K562 (cell line): Measurements from ENCODE around the gene RAB6A. TPM values are rescaled to one million over a fixed set of nuclear protein-coding genes. Genes with fewer than 3 reads are reported as not detected.

Experiments
- ATAC-seq: fragments of 200-7000 bp; cut with Tn5 transposase; 3 replicates; pipeline ENCODE4 v1.9.1; 2020; ENCODE audit warnings: moderate library complexity
- BruUV-seq: library from RNA; stranded (reverse); fragments of 400-500 nt; replicated peaks from 2 replicates; lab custom pipeline; 2021; lab: Mats Ljungman, UMichigan
- CTCF ChIA-PET: fragments of 300-600 bp; formaldehyde crosslinking; extraction: SDS; loops from one replicate; lab custom pipeline; 2021; ENCODE audit warnings: low intra/inter-chr PET ratio; lab: Yijun Ruan, JAX
- POLR2A ChIA-PET: fragments of 300-600, 350-650 bp; sonication (Branson Sonifier 250); formaldehyde crosslinking; extraction: SDS; loops from one replicate; lab custom pipeline; 2021; ENCODE audit warnings: antibody characterized with exemption, inconsistent platforms; lab: Yijun Ruan, JAX
- DNase-seq, 4 experiments: peaks; one replicate each; pipeline versions ENCODE4 v3.0.0 to v3.0.0-alpha.2; 2011 to 2018; ENCODE audit warnings: low spot score in 3 of 4, mixed read lengths in 3 of 4; ENCODE audit errors: extremely low read depth in 1 of 4
- FAIRE-seq: peaks from 2 replicates; lab custom pipeline; 2011; peaks lifted over from hg19 to GRCh38; lab: Jason Lieb, UNC
- H2AFZ ChIP-seq: 2 replicates; pipeline ENCODE4 v1.6.0; 2011; ENCODE audit warnings: low read depth, low read length, control low read depth, inconsistent platforms
- H3K27ac ChIP-seq: fragments of 200-600 bp; 3 replicates; pipeline ENCODE4 v1.8.0; 2011; ENCODE audit warnings: low read depth, mild to moderate bottlenecking, control low read depth, inconsistent platforms, low read length, moderate library complexity, mixed read lengths; ENCODE audit errors: extremely low read depth
- H3K27me3 ChIP-seq, 2 experiments: fragments of 300-600 bp in 1 of 2; 2 replicates in 1 of 2; 3 replicates in 1 of 2; pipeline versions ENCODE4 v1.6.0 to v1.8.0; 2011; ENCODE audit warnings: inconsistent platforms in 2 of 2, low read length in 2 of 2, mild to moderate bottlenecking in 1 of 2, mixed read lengths in 1 of 2, moderate library complexity in 1 of 2; ENCODE audit not compliant: control insufficient read depth in 2 of 2, insufficient read depth in 2 of 2
- H3K36me3 ChIP-seq: fragments of 300-600 bp; 3 replicates; pipeline ENCODE4 v1.8.0; 2011; ENCODE audit warnings: mild to moderate bottlenecking, low read length, inconsistent platforms; ENCODE audit not compliant: control insufficient read depth, insufficient read depth
- H3K4me1 ChIP-seq, 2 experiments: fragments of 200-600 bp in 1 of 2; replicated peaks in 1 of 2; 2 replicates in 1 of 2; 3 replicates in 1 of 2; pipeline versions ENCODE4 v1.5.1 to v1.8.0; 2011; ENCODE audit warnings: inconsistent platforms in 2 of 2, low read length in 2 of 2, mild to moderate bottlenecking in 1 of 2, mixed read lengths in 1 of 2, moderate library complexity in 1 of 2; ENCODE audit not compliant: control insufficient read depth in 2 of 2, insufficient read depth in 2 of 2
- H3K4me2 ChIP-seq: 2 replicates; pipeline ENCODE4 v1.6.1; 2011; ENCODE audit warnings: low read length, control low read depth, inconsistent platforms, mixed read lengths; ENCODE audit not compliant: insufficient read depth
- H3K4me3 ChIP-seq: fragments of 200-600 bp; sonication (generic), shearing (Covaris generic); 2 replicates; pipeline ENCODE4 v1.5.1; 2016; ENCODE audit warnings: control low read depth, inconsistent platforms
- H3K79me2 ChIP-seq: fragments of 200-600 bp; 3 replicates; pipeline ENCODE4 v1.8.0; 2011; ENCODE audit warnings: low read length, inconsistent platforms; ENCODE audit not compliant: control insufficient read depth, insufficient read depth
- H3K9ac ChIP-seq, 2 experiments: 2 replicates each; pipeline versions ENCODE4 v1.6.0 to v1.6.1; 2011; ENCODE audit warnings: low read depth in 2 of 2, low read length in 2 of 2, control low read depth in 1 of 2, inconsistent platforms in 1 of 2, mild to moderate bottlenecking in 1 of 2, mixed read lengths in 1 of 2; ENCODE audit not compliant: insufficient read depth in 1 of 2
- H3K9me1 ChIP-seq: one replicate; pipeline ENCODE4 v1.6.0; 2011; ENCODE audit warnings: inconsistent platforms, mild to moderate bottlenecking, low read length, moderate library complexity; ENCODE audit not compliant: control insufficient read depth, insufficient read depth
- H3K9me3 ChIP-seq: replicated peaks from 2 replicates; pipeline ENCODE4 v1.5.1; 2011; ENCODE audit warnings: low read depth, low read length, inconsistent platforms; ENCODE audit not compliant: control insufficient read depth, insufficient read depth
- H4K20me1 ChIP-seq: replicated peaks from 2 replicates; pipeline ENCODE4 v1.6.1; 2011; ENCODE audit warnings: low read length, inconsistent platforms, mixed read lengths; ENCODE audit not compliant: control insufficient read depth, insufficient read depth
- PRDM10 ChIP-seq: fragments of 450-650 bp; IDR thresholded peaks from 2 replicates; pipeline ENCODE4 v1.6.1; 2018; ENCODE audit not compliant: partially characterized antibody
- RUNX1 ChIP-seq: sonication (generic); IDR thresholded peaks from 2 replicates; pipeline ENCODE4 v1.6.1; 2016; ENCODE audit warnings: antibody characterized with exemption, low read depth
- ZBTB2 ChIP-seq: fragments of 450-650 bp; IDR thresholded peaks from 2 replicates; pipeline ENCODE4 v1.6.1; 2016; ENCODE audit warnings: antibody characterized with exemption
- ZNF274 ChIP-seq: IDR thresholded peaks from 2 replicates; pipeline ENCODE4 v1.6.1; 2011; ENCODE audit warnings: low read depth, mild to moderate bottlenecking, low read length, moderate library complexity, borderline replicate concordance
- in situ Hi-C: fragments of 300-500 bp; cut with MboI; formaldehyde crosslinking; loops from 4 replicates; pipeline ENCODE4 v1.15.0; 2018; ENCODE audit warnings: inconsistent platforms, mixed read lengths
- intact Hi-C: fragments of 100-400 bp; cut with micrococcal nuclease; formaldehyde crosslinking; loops from 2 replicates; pipeline ENCODE4 v1.14.2; 2022
- polyA plus RNA-seq, 8 experiments: library from polyadenylated mRNA; depleted of rRNA in 4 of 8; stranded (reverse) in 5 of 8; unstranded in 3 of 8; fragments of >200 nt; fragmentation: Nextera tagmentation in 2 of 8; fragmentation: Illumina TruSeq in 1 of 8; extraction: Ambion mirVana in 2 of 8; extraction: Trizol in 1 of 8; gene quantifications; 2 replicates each; pipeline versions ENCODE4 v1.2.1 to v1.2.3, GENCODE V29; 2011 to 2014; ENCODE audit warnings: inconsistent platforms in 1 of 8, missing spikeins in 1 of 8
- total RNA-seq, 7 experiments: library from RNA; depleted of rRNA in 6 of 7; stranded (reverse); fragments of >200 nt in 6 of 7; fragmentation: Illumina TruSeq in 2 of 7; extraction: Trizol in 2 of 7; gene quantifications; 2 replicates each; pipeline versions ENCODE4 v1.2.1 to v1.2.3, GENCODE V29; 2011 to 2021; ENCODE audit warnings: low replicate concordance in 1 of 7
- TF ChIP-seq, protein P1 (sequence below): fragments of 450-650 bp; formaldehyde crosslinking; IDR thresholded peaks from 2 replicates; pipeline ENCODE4 v1.4.0; 2022; ENCODE audit warnings: missing genetic modification characterization

Gene RAB6A
- total and polyA plus RNA-seq, 9 of the 15 experiments (the other 6 are each of a cell fraction or from before 2014, with no cell fraction given), result 14.0 to 95.3 (median 45.4) TPM

- no peaks in the 10 kb centered on the region; a peak in 2 of 5 replicates for H3K4me1 ChIP-seq
- no peaks in the 10 kb centered on the region for H4K20me1 ChIP-seq
- no peak overlapping the region for H3K4me2 ChIP-seq
- ChIA-PET CTCF (no interaction called here), POLR2A (no interaction called here)
- BruUV-seq, result no TSS peak
- intact Hi-C loops, result no loop called here
- H3K4me3 ChIP-seq, result no peak overlapping the region
- H3K9me3 ChIP-seq, result no peaks in the 10 kb centered on the region
- no peaks in the 10 kb centered on the region for H3K27me3 ChIP-seq
- peaks cover 55% of the 10 kb centered on the region for H3K79me2 ChIP-seq
- H2AFZ ChIP-seq, result no peak overlapping the region
- DNase-seq (no peak), ATAC-seq (no peak), FAIRE-seq (no peak)
- H3K36me3 ChIP-seq, result peaks cover 7% of the 10 kb centered on the region; the same call in 1 of the 3 replicates
- H3K9ac ChIP-seq, result no peak overlapping the region
- no peaks in the 10 kb centered on the region for H3K9me1 ChIP-seq
- H3K27ac ChIP-seq, result no peak overlapping the region
- in situ Hi-C loops, result no loop called here
- TF ChIP-seq, protein P1, sequence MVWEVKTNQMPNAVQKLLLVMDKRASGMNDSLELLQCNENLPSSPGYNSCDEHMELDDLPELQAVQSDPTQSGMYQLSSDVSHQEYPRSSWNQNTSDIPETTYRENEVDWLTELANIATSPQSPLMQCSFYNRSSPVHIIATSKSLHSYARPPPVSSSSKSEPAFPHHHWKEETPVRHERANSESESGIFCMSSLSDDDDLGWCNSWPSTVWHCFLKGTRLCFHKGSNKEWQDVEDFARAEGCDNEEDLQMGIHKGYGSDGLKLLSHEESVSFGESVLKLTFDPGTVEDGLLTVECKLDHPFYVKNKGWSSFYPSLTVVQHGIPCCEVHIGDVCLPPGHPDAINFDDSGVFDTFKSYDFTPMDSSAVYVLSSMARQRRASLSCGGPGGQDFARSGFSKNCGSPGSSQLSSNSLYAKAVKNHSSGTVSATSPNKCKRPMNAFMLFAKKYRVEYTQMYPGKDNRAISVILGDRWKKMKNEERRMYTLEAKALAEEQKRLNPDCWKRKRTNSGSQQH (CRISPR knock-in tag), result no peak
- TF ChIP-seq ZNF274 (no peak), ZBTB2 (no peak), PRDM10 (no peak), RUNX1 (no peak)
Observed at GRCh38 chr11:73734993-73735392, 25.9 kb downstream of the RAB6A start.
